Muscle of leg (tissue), 11 donors: ENCODE data around the gene CIAO3. TPM values are rescaled to one million over a fixed set of nuclear protein-coding genes. Genes with fewer than 3 reads are reported as not detected.
"Not testable (repeated sequence)": the region's sequence is repeated elsewhere in the genome, so short reads cannot be mapped to it uniquely, and the experiment has no call there.

Experiments used
- DNase-seq: peaks from one replicate; pipeline ENCODE4 v3.0.0; 2013
- H3K27ac ChIP-seq: one replicate; pipeline ENCODE4 v1.5.1; 2013; ENCODE audit warnings: mild to moderate bottlenecking, low read length, control low read depth
- H3K27me3 ChIP-seq: one replicate; pipeline ENCODE4 v1.6.1; 2013; ENCODE audit warnings: low read length; ENCODE audit not compliant: control insufficient read depth, insufficient read depth
- H3K36me3 ChIP-seq: one replicate; pipeline ENCODE4 v1.6.1; 2013; ENCODE audit warnings: low read length; ENCODE audit not compliant: control insufficient read depth, insufficient read depth
- H3K4me1 ChIP-seq: one replicate; pipeline ENCODE4 v1.6.1; 2013; ENCODE audit warnings: low read length; ENCODE audit not compliant: control insufficient read depth, insufficient read depth
- H3K4me3 ChIP-seq: one replicate; pipeline ENCODE4 v1.5.1; 2013; ENCODE audit warnings: low read length, control low read depth
- H3K9me3 ChIP-seq: replicated peaks from 2 replicates; pipeline ENCODE4 v1.6.1; 2013; ENCODE audit warnings: low read depth, low read length; ENCODE audit not compliant: control insufficient read depth
- WGBS: methylation state at CpG from one replicate; pipeline ENCODE4 v1.1.5; 2013; ENCODE audit warnings: missing lambda C conversion rate; ENCODE audit not compliant: insufficient coverage; 5-methylcytosine and 5-hydroxymethylcytosine counted together
- polyA plus RNA-seq, 8 donors: library from polyadenylated mRNA; unstranded; fragments of 120-200 nt; gene quantifications; one replicate each; pipeline versions ENCODE4 v1.2.1 to v1.2.3, GENCODE V29; 2013; ENCODE audit warnings: inconsistent platforms in 1 of 8, low replicate concordance in 1 of 8; ENCODE audit not compliant: insufficient read length in 8 of 8, insufficient read depth in 1 of 8
- total RNA-seq: library from RNA; stranded (reverse); fragments of 120-200 nt; gene quantifications from one replicate; pipeline ENCODE4 v1.2.4, GENCODE V29; 2013

The CIAO3 gene
- total and polyA plus RNA-seq, 9 donors = 14.3 to 19.6 (median 17.9) TPM

GRCh38 chr16:717450-718245, 23.1 kb downstream of the CIAO3 start:
- no peaks in the 10 kb centered on the region for H3K9me3 ChIP-seq
- H3K27me3 ChIP-seq = peaks cover 18% of the 10 kb centered on the region
- peak; percentile 86 for DNase-seq
- H3K36me3 ChIP-seq = no peaks in the 10 kb centered on the region
- peaks cover 64% of the 10 kb centered on the region for H3K4me1 ChIP-seq
- 50% methylated on average over 31 of the region's 32 CpGs for WGBS
- no peak overlapping the region for H3K4me3 ChIP-seq
- no peak overlapping the region for H3K27ac ChIP-seq

- DNase-seq = no peak
- Histone ChIP-seq H3K27me3 (peaks cover 23% of the 10 kb centered on the region), H3K9me3 (no peaks in the 10 kb centered on the region), H3K27ac (no peak overlapping the region), H3K4me1 (peaks cover 61% of the 10 kb centered on the region), H3K4me3 (no peak overlapping the region), H3K36me3 (no peaks in the 10 kb centered on the region)
- 81% methylated on average over 28 of the region's 29 CpGs for WGBS
Measured at GRCh38 chr16:716768-717325, 23.9 kb downstream of the CIAO3 start.

GRCh38 chr16:716200-716568, 24.6 kb downstream of the CIAO3 start:
- peak; percentile 49 for DNase-seq
- no peak overlapping the region for H3K27ac ChIP-seq
- peak overlapping the region; percentile 37 for H3K4me3 ChIP-seq
- no peaks in the 10 kb centered on the region for H3K9me3 ChIP-seq
- WGBS = 13% methylated on average over 7 of the region's 12 CpGs
- peaks cover 62% of the 10 kb centered on the region for H3K4me1 ChIP-seq
- H3K36me3 ChIP-seq = no peaks in the 10 kb centered on the region
- H3K27me3 ChIP-seq = peaks cover 26% of the 10 kb centered on the region

- H3K4me1 ChIP-seq = peaks cover 66% of the 10 kb centered on the region
- H3K4me3 ChIP-seq = peak overlapping the region; percentile 44
- no peaks in the 10 kb centered on the region for H3K36me3 ChIP-seq
- DNase-seq = peak; percentile 49
- peaks cover 31% of the 10 kb centered on the region for H3K27me3 ChIP-seq
- under 1% methylated on average over 70 of the region's 74 CpGs for WGBS
- H3K27ac ChIP-seq = no peak overlapping the region
- H3K9me3 ChIP-seq = no peaks in the 10 kb centered on the region
Measured at GRCh38 chr16:715477-716199, 25.2 kb downstream of the CIAO3 start.

GRCh38 chr16:714558-715476, 26.0 kb downstream of the CIAO3 start, which contains the start of gene METRN:
Gene METRN (plus strand): TSS chr16:715118. CDS start chr16:715290, 172 bp downstream.
- no peaks in the 10 kb centered on the region for H3K9me3 ChIP-seq
- peak within 1 kb of the TSS; percentile 44 for H3K4me3 ChIP-seq
- no peak within 1 kb of the TSS for H3K27ac ChIP-seq
- no peaks in the 10 kb centered on the region for H3K36me3 ChIP-seq
- H3K4me1 ChIP-seq = peaks cover 66% of the 10 kb centered on the region
- peak; percentile 96 for DNase-seq
- peaks cover 39% of the 10 kb centered on the region for H3K27me3 ChIP-seq
- WGBS = 4% methylated on average over 102 of the region's 108 CpGs

- no peaks in the 10 kb centered on the region for H3K36me3 ChIP-seq
- no peak overlapping the region for H3K27ac ChIP-seq
- no peak overlapping the region for H3K4me3 ChIP-seq
- H3K9me3 ChIP-seq = no peaks in the 10 kb centered on the region
- WGBS = 66% methylated on average over 8 of the region's 11 CpGs
- peaks cover 64% of the 10 kb centered on the region for H3K4me1 ChIP-seq
- H3K27me3 ChIP-seq = peaks cover 46% of the 10 kb centered on the region
- DNase-seq = no peak
Measured at GRCh38 chr16:714079-714478, 26.7 kb downstream of the CIAO3 start.

- H3K27ac ChIP-seq, H3K36me3 ChIP-seq, H3K4me3 ChIP-seq, H3K9me3 ChIP-seq, DNase-seq: not testable (repeated sequence)
- 30% methylated on average over 3 of the region's 13 CpGs for WGBS
- H3K4me1 ChIP-seq = peaks cover 51% of the 10 kb centered on the region
- H3K27me3 ChIP-seq = peaks cover 59% of the 10 kb centered on the region
Measured at GRCh38 chr16:712740-713250, 28.0 kb downstream of the CIAO3 start.

- 12% methylated on average over 12 of the region's 25 CpGs for WGBS
- no peaks in the 10 kb centered on the region for H3K9me3 ChIP-seq
- H3K27me3 ChIP-seq = peaks cover 68% of the 10 kb centered on the region
- H3K36me3 ChIP-seq = no peaks in the 10 kb centered on the region
- peaks cover 46% of the 10 kb centered on the region for H3K4me1 ChIP-seq
- peak; percentile 71 for DNase-seq
- H3K27ac ChIP-seq = no peak overlapping the region
- H3K4me3 ChIP-seq = no peak overlapping the region
Measured at GRCh38 chr16:711548-712320, 29.1 kb downstream of the CIAO3 start.

- 71% methylated on average over 11 of the region's 12 CpGs for WGBS
- Histone ChIP-seq H3K4me1 (peaks cover 44% of the 10 kb centered on the region), H3K36me3 (no peaks in the 10 kb centered on the region), H3K27ac (no peak overlapping the region), H3K27me3 (peaks cover 68% of the 10 kb centered on the region), H3K9me3 (no peaks in the 10 kb centered on the region), H3K4me3 (no peak overlapping the region)
- DNase-seq = no peak
Measured at GRCh38 chr16:711084-711483, 29.7 kb downstream of the CIAO3 start.
